Endothelial cell of umbilical vein (primary cell): ENCODE measurements around the gene SSRP1. TPM values are rescaled to one million over a fixed set of nuclear protein-coding genes. Genes with fewer than 3 reads are reported as not detected.

Experiments used
- BruUV-seq: library from RNA; stranded (reverse); fragments of 400-500 nt; replicated peaks from 2 replicates; lab custom pipeline; 2021; lab: Mats Ljungman, UMichigan
- CTCF ChIA-PET: fragments of 300-600, 350-600 bp; sonication (Branson Sonifier 250); formaldehyde crosslinking; loops from one replicate; lab custom pipeline; 2021; ENCODE audit warnings: antibody characterized with exemption, inconsistent platforms; lab: Charles Lee
- POLR2A ChIA-PET: fragments of 300-600, 350-600 bp; sonication (Branson Sonifier 250); formaldehyde crosslinking; loops from one replicate; lab custom pipeline; 2021; ENCODE audit warnings: antibody characterized with exemption, inconsistent platforms; lab: Charles Lee
- DNase-seq: peaks from one replicate; pipeline ENCODE4 v3.0.0-alpha.2; 2011; ENCODE audit warnings: low read depth, low spot score
- FAIRE-seq: peaks from 2 replicates; lab custom pipeline; 2011; peaks lifted over from hg19 to GRCh38; lab: Jason Lieb, UNC
- H2AFZ ChIP-seq: 2 replicates; pipeline ENCODE4 v1.6.0; 2012; ENCODE audit warnings: low read depth, low read length, control low read depth, inconsistent platforms
- H3K27ac ChIP-seq: 2 replicates; pipeline ENCODE4 v1.5.1; 2011; ENCODE audit warnings: low read depth, mild to moderate bottlenecking, control low read depth, low read length, moderate library complexity; ENCODE audit not compliant: insufficient read depth
- H3K27me3 ChIP-seq, 2 experiments: 2 replicates each; pipeline versions ENCODE4 v1.6.0 to v1.6.1; 2011; ENCODE audit warnings: low read length in 2 of 2, mixed read lengths in 1 of 2; ENCODE audit not compliant: control insufficient read depth in 2 of 2, insufficient read depth in 2 of 2
- H3K36me3 ChIP-seq, 2 experiments: 2 replicates in 1 of 2; 3 replicates in 1 of 2; pipeline ENCODE4 v1.5.1; 2011; ENCODE audit warnings: low read length in 2 of 2, mild to moderate bottlenecking in 1 of 2, moderate library complexity in 1 of 2; ENCODE audit not compliant: control insufficient read depth in 2 of 2, insufficient read depth in 2 of 2; ENCODE audit errors: extremely low read depth in 1 of 2
- H3K4me1 ChIP-seq: 3 replicates; pipeline ENCODE4 v1.5.1; 2011; ENCODE audit warnings: mild to moderate bottlenecking, low read length; ENCODE audit not compliant: control insufficient read depth, insufficient read depth; ENCODE audit errors: extremely low read depth
- H3K4me2 ChIP-seq: 2 replicates; pipeline ENCODE4 v1.6.1; 2011; ENCODE audit warnings: low read length, control low read depth, mixed read lengths; ENCODE audit not compliant: insufficient read depth
- H3K4me3 ChIP-seq, 3 experiments: fragments of 200-600 bp in 1 of 3; sonication (generic), shearing (Covaris generic) in 1 of 3; replicated peaks in 1 of 3; 2 replicates each; pipeline ENCODE4 v1.5.1; 2011 to 2016; ENCODE audit warnings: control low read depth in 3 of 3, low read length in 3 of 3, mild to moderate bottlenecking in 2 of 3, inconsistent platforms in 1 of 3, low read depth in 1 of 3, moderate library complexity in 1 of 3; ENCODE audit not compliant: insufficient read depth in 1 of 3
- H3K79me2 ChIP-seq: 2 replicates; pipeline ENCODE4 v1.6.0; 2012; ENCODE audit warnings: low read length, inconsistent platforms; ENCODE audit not compliant: control insufficient read depth, insufficient read depth
- H3K9ac ChIP-seq: replicated peaks from 2 replicates; pipeline ENCODE3; 2011; ENCODE audit warnings: low read length, control low read depth; ENCODE audit not compliant: insufficient read depth; ENCODE audit errors: extremely low read depth
- H3K9me1 ChIP-seq: replicated peaks from 3 replicates; pipeline ENCODE4 v1.6.0; 2011; ENCODE audit warnings: mild to moderate bottlenecking, low read length; ENCODE audit not compliant: control insufficient read depth, insufficient read depth; ENCODE audit errors: extremely low read depth
- H3K9me3 ChIP-seq: replicated peaks from 2 replicates; pipeline ENCODE4 v1.5.1; 2012; ENCODE audit warnings: low read length, inconsistent platforms; ENCODE audit not compliant: control insufficient read depth, insufficient read depth
- H4K20me1 ChIP-seq: replicated peaks from 2 replicates; pipeline ENCODE3; 2011; ENCODE audit warnings: mild to moderate bottlenecking, low read length; ENCODE audit not compliant: control insufficient read depth, insufficient read depth; ENCODE audit errors: extremely low read depth
- CTCF ChIP-seq, 2 donors: IDR thresholded peaks; 1 replicate in 1 of 2; 2 replicates in 1 of 2; pipeline ENCODE4 v1.5.1; 2011; ENCODE audit warnings: low read length in 2 of 2, mild to moderate bottlenecking in 2 of 2, moderate library complexity in 2 of 2, control low read depth in 1 of 2, inconsistent platforms in 1 of 2, low read depth in 1 of 2; ENCODE audit not compliant: insufficient read depth in 1 of 2; ENCODE audit errors: extremely low read depth in 1 of 2
- EZH2 ChIP-seq: IDR thresholded peaks from 2 replicates; pipeline ENCODE4 v1.6.1; 2012; ENCODE audit warnings: borderline replicate concordance, low read depth, mild to moderate bottlenecking, moderate library complexity, low read length, inconsistent platforms; ENCODE audit not compliant: severe bottlenecking
- FOS ChIP-seq: IDR thresholded peaks from 2 replicates; pipeline ENCODE4 v1.6.1; 2011; ENCODE audit warnings: mild to moderate bottlenecking, low read length, moderate library complexity, borderline replicate concordance; ENCODE audit not compliant: insufficient read depth
- GATA2 ChIP-seq: IDR thresholded peaks from 2 replicates; pipeline ENCODE4 v1.7.0; 2011; ENCODE audit warnings: low read depth, mild to moderate bottlenecking, moderate library complexity, mixed read lengths, low read length; ENCODE audit not compliant: insufficient read length, insufficient read depth
- JUN ChIP-seq: IDR thresholded peaks from 2 replicates; pipeline ENCODE4 v1.6.1; 2011; ENCODE audit warnings: borderline replicate concordance, low read depth; ENCODE audit not compliant: insufficient read length, insufficient read depth
- MAX ChIP-seq: IDR thresholded peaks from 2 replicates; pipeline ENCODE4 v1.6.1; 2011; ENCODE audit not compliant: insufficient read depth, insufficient read length
- MYC ChIP-seq: IDR thresholded peaks from one replicate; pipeline ENCODE4 v1.6.1; 2011; ENCODE audit warnings: mild to moderate bottlenecking, low read depth, low read length
- POLR2A ChIP-seq: IDR thresholded peaks from 2 replicates; pipeline ENCODE4 v1.6.1; 2012; ENCODE audit warnings: low read depth, mild to moderate bottlenecking, control low read depth, low read length
- POLR2AphosphoS5 ChIP-seq: IDR thresholded peaks from 2 replicates; pipeline ENCODE4 v1.6.1; 2012; ENCODE audit warnings: low read depth, mild to moderate bottlenecking, control low read depth, low read length, moderate library complexity; ENCODE audit not compliant: insufficient read depth
- dilution Hi-C: fragments of 300-500 bp; cut with MboI; formaldehyde crosslinking; loops from one replicate; pipeline ENCODE4 v1.15.0; 2019; ENCODE audit warnings: low sequenced_read_pairs; ENCODE audit not compliant: extremely low pct_ligation_motif_present
- intact Hi-C: fragments of 100-400 bp; cut with micrococcal nuclease; formaldehyde crosslinking; loops from one replicate; pipeline ENCODE4 v1.10.0; 2022
- polyA plus RNA-seq, 4 experiments: library from polyadenylated mRNA; depleted of rRNA in 3 of 4; stranded (reverse) in 3 of 4; unstranded in 1 of 4; fragments of >200 nt; gene quantifications; 2 replicates each; pipeline versions ENCODE4 v1.2.1 to v1.2.3, GENCODE V29; 2011 to 2012; ENCODE audit warnings: missing spikeins in 1 of 4
- total RNA-seq: library from RNA; stranded (reverse); gene quantifications from 2 replicates; pipeline ENCODE4 v1.2.3, GENCODE V29; 2021

SSRP1 gene
- total and polyA plus RNA-seq, 2 donors (not counting 3 experiments of a cell fraction or from before 2014, with no cell fraction given), result 130 to 146 TPM

GRCh38 chr11:57302489-57302888, 33.2 kb downstream of the SSRP1 start:
- Histone ChIP-seq H3K4me1 (peaks cover 1% of the 10 kb centered on the region), H3K27me3 (no peaks in the 10 kb centered on the region), H3K9me1 (no peaks in the 10 kb centered on the region), H4K20me1 (no peaks in the 10 kb centered on the region), H3K9me3 (no peaks in the 10 kb centered on the region), H2AFZ (no peak overlapping the region), H3K4me2 (no peak overlapping the region), H3K4me3 (no peak overlapping the region), H3K9ac (no peak overlapping the region), H3K27ac (no peak overlapping the region), H3K36me3 (peaks cover 25 to 52% of the 10 kb centered on the region in 2 experiments), H3K79me2 (peaks cover 28% of the 10 kb centered on the region)
- BruUV-seq, result no TSS peak
- FAIRE-seq (no peak), DNase-seq (no peak)
- dilution Hi-C loops, result no loop called here
- TF ChIP-seq MAX, result no peak
- TF ChIP-seq POLR2A, result no peak
- no peak for TF ChIP-seq JUN
- no peak for TF ChIP-seq FOS
- no peak for TF ChIP-seq POLR2AphosphoS5
- TF ChIP-seq EZH2, result no peak
- no peak for TF ChIP-seq CTCF (IDR thresholded peaks at IDR 0.05; ENCODE audit: extremely low read depth in 1 of 2, insufficient read depth in 1 of 2, low read depth in 1 of 2, low read length in 2 of 2)
- no peak for TF ChIP-seq GATA2
- no peak for TF ChIP-seq MYC
- POLR2A ChIA-PET, result no interaction called here
- CTCF ChIA-PET, result no interaction called here
- intact Hi-C loops, result no loop called here
